T47D (cell line): Measurements from ENCODE around the gene TAF9B.
"Not testable (repeated sequence)": the region's sequence is repeated elsewhere in the genome, so short reads cannot be mapped to it uniquely, and the experiment has no call there.

Experiments
- DNase-seq, 2 experiments: peaks; one replicate each; pipeline versions ENCODE4 v3.0.0 to v3.0.0-alpha.2; 2011 to 2012; ENCODE audit warnings: low read depth in 1 of 2, low spot score in 1 of 2
- JUND ChIP-seq: IDR thresholded peaks from 2 replicates; pipeline ENCODE4 v1.6.1; 2012; ENCODE audit warnings: low read depth
- in situ Hi-C: cut with HindIII; loops from 2 replicates; pipeline ENCODE4 v1.10.0; 2016; ENCODE audit warnings: low sequenced_read_pairs, low pct_unique_long_range_greater_than_20kb

Gene TAF9B

DNA sequence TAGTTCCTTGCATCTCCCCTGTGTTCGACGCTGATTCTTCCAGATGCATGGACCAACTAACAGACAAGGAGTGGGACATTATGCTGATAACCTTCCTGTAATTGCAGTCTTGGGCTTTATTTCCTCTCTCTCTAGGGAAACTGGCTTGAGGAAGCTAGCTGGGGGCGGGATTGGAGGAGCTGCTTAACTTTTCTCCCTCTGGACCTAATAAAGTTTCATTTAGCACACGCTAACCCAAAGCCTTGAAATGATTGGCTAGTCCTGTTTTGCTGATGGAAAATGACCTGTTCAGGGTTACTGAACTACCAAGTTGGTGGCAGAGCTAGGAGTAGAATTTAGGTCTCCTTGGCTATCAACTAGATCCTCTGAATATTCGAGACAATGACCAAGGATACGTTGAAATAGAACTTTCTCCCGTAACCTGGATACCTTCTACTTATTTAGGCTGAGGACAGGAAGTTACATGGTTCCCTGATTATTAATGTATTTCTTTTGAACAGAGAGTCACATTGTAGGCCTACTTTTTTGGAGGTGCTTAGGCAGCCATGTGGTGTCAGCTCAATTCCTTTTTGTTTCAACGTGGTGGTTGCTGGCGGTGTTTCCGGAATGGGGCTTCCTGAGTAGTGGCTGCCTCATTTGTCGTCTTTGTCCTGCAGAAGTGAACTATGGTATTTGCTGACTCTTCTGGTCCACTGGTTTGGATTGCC is 33.4 kb downstream of the TAF9B start:
- TF ChIP-seq JUND: no peak
- DNase-seq: no peak
- in situ Hi-C loops: no loop called here

DNA sequence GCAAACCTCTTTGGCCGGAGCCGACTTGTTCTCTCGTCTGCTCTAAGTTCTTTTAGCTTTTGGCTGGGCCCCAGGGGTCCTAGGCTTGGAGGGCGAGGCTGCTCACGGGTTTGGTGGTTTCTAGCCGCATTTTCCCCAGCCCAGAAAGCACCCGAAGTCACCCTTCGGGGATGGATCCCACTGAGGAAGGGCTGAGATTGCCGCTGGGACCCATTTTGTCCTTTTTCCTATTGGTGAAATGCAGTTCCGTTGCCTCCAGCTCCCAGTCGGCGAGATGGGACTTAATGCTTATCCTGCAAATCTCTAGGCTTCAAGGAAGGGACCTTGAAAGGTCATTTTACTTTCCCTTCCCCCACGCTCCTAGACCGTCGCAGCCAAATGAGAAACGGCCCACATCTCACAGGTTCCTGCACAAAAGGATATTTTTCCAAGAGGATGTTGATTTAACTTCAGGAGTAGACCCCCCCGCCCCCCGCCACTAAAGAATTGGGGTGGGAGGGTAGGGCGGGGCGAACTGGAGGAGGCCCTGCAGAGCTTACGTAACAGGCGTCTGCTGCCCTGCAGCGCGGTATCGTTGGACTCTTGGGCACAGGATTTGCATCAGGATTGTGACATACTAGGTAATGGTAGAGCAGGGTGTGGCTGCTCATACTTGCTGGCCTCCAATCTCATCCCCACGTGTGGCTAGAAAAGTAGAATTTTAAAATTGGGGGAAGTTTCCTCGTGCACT is 34.8 kb downstream of the TAF9B start:
- in situ Hi-C loops: no loop called here
- TF ChIP-seq JUND: no peak
- peak in 1 of 2 experiments; percentile 40 for DNase-seq

- DNase-seq: peak; percentile 67 to 95
- no peak for TF ChIP-seq JUND
- in situ Hi-C loops: no loop called here
Measured at GRCh38 chrX:78103623-78104446, 35.6 kb downstream of the TAF9B start, which contains the start of gene PGK1. Gene PGK1 (plus strand): TSS chrX:78104248. CDS start chrX:78104341, 93 bp downstream.

DNA sequence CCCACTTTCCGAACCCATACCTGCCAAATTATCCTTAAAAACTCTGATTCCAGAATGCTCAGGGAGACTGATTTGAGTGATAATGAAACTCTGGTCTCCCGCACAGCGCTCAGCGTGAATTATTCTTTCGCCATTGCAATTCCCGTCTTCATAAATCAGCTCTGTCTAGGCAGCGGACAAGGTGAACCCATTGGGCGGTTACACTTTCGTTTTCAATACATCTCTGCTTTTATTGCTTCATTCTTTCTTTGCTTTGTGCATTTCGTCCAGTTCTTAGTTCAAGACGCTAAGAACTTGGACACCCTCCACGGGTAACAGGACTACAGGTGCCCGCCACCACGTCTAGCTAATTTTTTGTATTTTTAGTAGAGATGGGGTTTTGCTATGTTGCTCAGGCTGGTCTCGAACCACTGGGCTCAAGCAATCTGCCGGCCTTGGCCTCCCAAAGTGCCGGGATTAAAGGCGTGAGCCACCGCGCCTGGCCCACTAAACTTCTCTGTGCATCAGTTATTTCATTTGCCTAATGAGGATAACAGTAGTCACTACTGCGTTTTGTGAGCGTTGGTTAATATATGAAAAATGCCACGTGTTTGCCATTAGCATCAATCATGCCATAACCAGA is 36.3 kb downstream of the TAF9B start:
- DNase-seq: no peak
- in situ Hi-C loops: no loop called here

DNA sequence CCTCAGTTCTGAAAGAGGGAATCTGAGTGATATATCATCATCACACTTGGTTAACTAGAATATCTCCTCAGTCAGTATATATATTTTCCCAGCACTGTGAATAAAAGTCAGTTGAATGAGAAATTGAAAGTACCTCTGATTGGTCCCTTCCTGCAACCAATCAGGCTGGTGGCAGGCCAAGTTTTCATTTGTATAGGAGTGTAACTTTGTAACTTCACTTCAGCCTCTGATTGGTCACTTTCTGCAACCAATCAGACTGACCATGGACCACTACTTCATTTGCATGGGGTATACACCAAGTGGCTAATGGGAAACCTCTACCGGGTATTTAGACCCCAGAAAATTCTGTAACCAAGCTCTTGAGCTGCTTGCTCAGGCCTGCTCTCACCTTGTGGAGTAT is 37.4 kb downstream of the TAF9B start:
- no peak for TF ChIP-seq JUND
- in situ Hi-C loops: no loop called here
- no peak for DNase-seq

More for the DNA sequence above, 36.3 kb downstream of the TAF9B start:
- no peak for TF ChIP-seq JUND

DNA sequence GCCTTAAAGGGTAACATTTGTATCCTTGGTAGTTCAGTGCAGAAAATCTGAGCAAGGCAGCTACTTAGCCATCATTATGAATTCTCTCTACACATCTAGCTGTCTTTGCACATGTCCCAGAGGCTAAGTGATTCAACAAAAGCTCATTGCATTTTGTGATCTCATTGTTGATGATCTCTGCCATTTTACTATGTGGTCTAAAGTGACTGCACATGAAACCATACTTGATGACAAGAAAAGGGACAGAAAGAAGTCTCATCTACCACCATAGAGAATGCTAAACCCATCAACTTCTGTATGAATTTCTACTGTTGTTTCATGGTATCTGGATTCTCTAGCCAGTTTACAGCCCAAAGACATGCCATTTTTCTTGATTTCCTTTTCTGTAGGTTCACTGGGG is 41.3 kb downstream of the TAF9B start:
- TF ChIP-seq JUND: no peak
- DNase-seq: no peak
- in situ Hi-C loops: no loop called here

GRCh38 chrX:78092296-78092695 is 47.2 kb downstream of the TAF9B start:
- no peak for DNase-seq
- in situ Hi-C loops: no loop called here
- no peak for TF ChIP-seq JUND

- DNase-seq, in situ Hi-C loops: not testable (repeated sequence)
Measured at GRCh38 chrX:78081413-78081812, 58.0 kb downstream of the TAF9B start.
